ENCODE results near the gene SLC25A40.
A peak's percentile ranks its signal among the peaks of the same experiment; 100 is the strongest.
"Not testable (repeated sequence)": the region's sequence is repeated elsewhere in the genome, so short reads cannot be mapped to it uniquely, and the experiment has no call there.

The SLC25A40 gene

GRCh38 chr7:87866533-87866932, 9.6 kb downstream of the SLC25A40 start:
- DNase-seq, result not testable (repeated sequence)

- DNase-seq, result no peak
These were observed 10.1 kb downstream of the SLC25A40 start for GRCh38 chr7:87866089-87866488.

GRCh38 chr7:87858417-87859100, 17.6 kb downstream of the SLC25A40 start:
- DNase-seq, result no peak

- no peak for DNase-seq
These were observed 22.8 kb downstream of the SLC25A40 start for GRCh38 chr7:87853237-87853864.

- no peak for DNase-seq
These were observed 23.9 kb downstream of the SLC25A40 start for GRCh38 chr7:87852306-87852705.

GRCh38 chr7:87850836-87851593, 25.1 kb downstream of the SLC25A40 start:
- DNase-seq, result no peak

GRCh38 chr7:87837597-87837996, 38.6 kb downstream of the SLC25A40 start:
- DNase-seq, result peak; percentile 1

- DNase-seq, result no peak
These were observed 43.0 kb downstream of the SLC25A40 start for GRCh38 chr7:87833130-87833529.

- no peak for DNase-seq
These were observed 45.1 kb downstream of the SLC25A40 start for GRCh38 chr7:87831097-87831496.

- DNase-seq, result not testable (repeated sequence)
These were observed 47.8 kb downstream of the SLC25A40 start for GRCh38 chr7:87828383-87828782.

- DNase-seq, result not testable (repeated sequence)
These were observed 50.8 kb downstream of the SLC25A40 start for GRCh38 chr7:87825369-87825768.

- not testable (repeated sequence) for DNase-seq
These were observed 54.1 kb downstream of the SLC25A40 start for GRCh38 chr7:87822056-87822455.

- DNase-seq, result no peak
These were observed 57.8 kb downstream of the SLC25A40 start for GRCh38 chr7:87818336-87818735.

- peak; percentile 44 for DNase-seq
These were observed 59.8 kb downstream of the SLC25A40 start for GRCh38 chr7:87816389-87816788.

GRCh38 chr7:87810726-87811125, 65.4 kb downstream of the SLC25A40 start:
- no peak for DNase-seq

GRCh38 chr7:87810130-87810529, 66.0 kb downstream of the SLC25A40 start:
- DNase-seq, result peak; percentile 28

- DNase-seq, result no peak
These were observed 70.0 kb downstream of the SLC25A40 start for GRCh38 chr7:87806150-87806549.

- peak; percentile 40 for DNase-seq
These were observed 78.3 kb downstream of the SLC25A40 start for GRCh38 chr7:87797798-87798403.

- DNase-seq, result no peak
These were observed 78.8 kb downstream of the SLC25A40 start for GRCh38 chr7:87797395-87797794.

GRCh38 chr7:87785368-87785995, 90.7 kb downstream of the SLC25A40 start:
- no peak for DNase-seq

GRCh38 chr7:87784424-87784823, 91.7 kb downstream of the SLC25A40 start:
- no peak for DNase-seq
